ENCODE results near the gene HHLA2.
"Not testable (repeated sequence)": the region's sequence is repeated elsewhere in the genome, so short reads cannot be mapped to it uniquely, and the experiment has no call there.

Gene HHLA2

GRCh38 chr3:108359011-108359410, 62.7 kb downstream of the HHLA2 start:
- ATAC-seq = no peak
- TF ChIP-seq PPARA (CRISPR knock-in tag; IDR thresholded peaks at IDR 0.05; ENCODE audit: borderline replicate concordance) (no peak), CSRNP3 (CRISPR knock-in tag; IDR thresholded peaks at IDR 0.05) (no peak), TSHZ2 (CRISPR knock-in tag; IDR thresholded peaks at IDR 0.05) (no peak)

DNA sequence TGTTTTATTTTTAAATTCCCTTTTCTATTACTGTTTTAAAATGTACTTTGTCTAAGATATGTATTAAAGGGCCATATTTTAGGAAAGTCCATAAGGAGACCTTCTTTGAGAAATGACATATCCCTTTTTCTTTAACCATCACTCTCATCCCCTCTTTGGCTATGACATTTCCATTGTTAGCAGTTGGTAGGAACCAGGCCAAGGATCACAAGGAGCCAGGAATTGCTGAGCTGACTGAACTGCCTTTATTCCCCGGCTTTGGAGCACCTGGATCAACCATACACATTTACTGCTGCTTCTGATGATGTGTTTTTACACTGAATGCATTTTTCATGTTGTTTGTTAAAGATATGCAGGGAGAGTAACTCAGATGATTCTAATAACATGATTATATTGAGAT, 79.7 kb downstream of the HHLA2 start:
- no peak for ATAC-seq
- TF ChIP-seq TSHZ2 (CRISPR knock-in tag; IDR thresholded peaks at IDR 0.05) = no peak

- no peak for ATAC-seq
Measured at GRCh38 chr3:108377384-108377783, 81.0 kb downstream of the HHLA2 start.

GRCh38 chr3:108378153-108378951, 82.0 kb downstream of the HHLA2 start:
- TF ChIP-seq RARB (CRISPR knock-in tag; IDR thresholded peaks at IDR 0.05) (no peak), TCF4 (CRISPR knock-in tag; IDR thresholded peaks at IDR 0.05; ENCODE audit: borderline replicate concordance) (no peak), ZFP3 (CRISPR knock-in tag; IDR thresholded peaks at IDR 0.05) (no peak), CSDC2 (CRISPR knock-in tag; IDR thresholded peaks at IDR 0.05) (no peak), POU6F1 (CRISPR knock-in tag; IDR thresholded peaks at IDR 0.05; ENCODE audit: borderline replicate concordance, low read depth) (no peak)
- no peak for ATAC-seq

More at GRCh38 chr3:108377384-108377783, 81.0 kb downstream of the HHLA2 start:
- no peak for TF ChIP-seq ARNTL (CRISPR knock-in tag; IDR thresholded peaks at IDR 0.05; ENCODE audit: borderline replicate concordance, low read depth)
- no peak for TF ChIP-seq TSHZ2 (CRISPR knock-in tag; IDR thresholded peaks at IDR 0.05)
- TF ChIP-seq ZNF70 (CRISPR knock-in tag; IDR thresholded peaks at IDR 0.05) = no peak
- TF ChIP-seq GLIS3 (CRISPR knock-in tag; IDR thresholded peaks at IDR 0.05) = no peak
- TF ChIP-seq CSDC2 (CRISPR knock-in tag; IDR thresholded peaks at IDR 0.05) = no peak

- not testable (repeated sequence) for ATAC-seq
Measured at GRCh38 chr3:108378952-108379342, 82.6 kb downstream of the HHLA2 start.

Measured in SK-N-SH treated with all-trans-retinoic acid at 6 μM for 48 hours (cell line).